GM18526 (cell line): ENCODE data around the gene NUP58.

ENCODE experiments used
- POLR2A ChIP-seq: IDR thresholded peaks from 3 replicates; pipeline ENCODE4 v1.6.1; 2011; ENCODE audit not compliant: insufficient read length; ENCODE audit errors: extremely low read depth

The NUP58 gene

GRCh38 chr13:25380741-25381324, 79.4 kb downstream of the NUP58 start:
- TF ChIP-seq POLR2A, result no peak

- no peak for TF ChIP-seq POLR2A
Measured at GRCh38 chr13:25384758-25385410, 83.5 kb downstream of the NUP58 start.

- no peak for TF ChIP-seq POLR2A
Measured at GRCh38 chr13:25391932-25392331, 90.5 kb downstream of the NUP58 start.
